ENCODE data around the gene GNG13. TPM values are rescaled to one million over a fixed set of nuclear protein-coding genes. Genes with fewer than 3 reads are reported as not detected.

Gene GNG13
- total and polyA plus RNA-seq, 9 of the 15 experiments (the other 6 are each of a cell fraction or from before 2014, with no cell fraction given) = not detected

GRCh38 chr16:821751-822150 is 21.2 kb upstream of the GNG13 start:
- H3K9ac ChIP-seq (ENCODE audit: insufficient read depth in 1 of 2, low read depth in 2 of 2, low read length in 2 of 2) = peak overlapping the region in 1 of 2 experiments; percentile 17; a peak in 1 of 4 replicates

More at GRCh38 chr16:821751-822150, 21.2 kb upstream of the GNG13 start:
- in situ Hi-C loops (cut with MboI) (no loop called here), intact Hi-C loops (cut with micrococcal nuclease) (no loop called here)
- H3K9me1 ChIP-seq (ENCODE audit: control insufficient read depth, insufficient read depth, low read length) = no peaks in the 10 kb centered on the region
- H3K4me1 ChIP-seq (replicated peaks in 1 of 2; ENCODE audit: control insufficient read depth in 2 of 2, insufficient read depth in 2 of 2, low read length in 2 of 2) = peaks cover 0 to 36% of the 10 kb centered on the region in 2 experiments; a peak in 2 of 5 replicates
- BruUV-seq (replicated peaks) = no TSS peak
- H3K79me2 ChIP-seq (ENCODE audit: control insufficient read depth, insufficient read depth, low read length) = no peaks in the 10 kb centered on the region
- no peaks in the 10 kb centered on the region; the same call in 1 of the 2 replicates for H3K9me3 ChIP-seq (replicated peaks; ENCODE audit: control insufficient read depth, insufficient read depth, low read depth, low read length)
- WGBS (ENCODE audit: insufficient coverage, low coverage, missing lambda C conversion rate) = 12% methylated on average over 12 of the region's 13 CpGs
- H3K36me3 ChIP-seq (ENCODE audit: control insufficient read depth, insufficient read depth, low read length) = no peaks in the 10 kb centered on the region
- H3K27me3 ChIP-seq (ENCODE audit: control insufficient read depth in 2 of 2, insufficient read depth in 2 of 2, low read length in 2 of 2) = peaks cover 63 to 93% of the 10 kb centered on the region in 2 experiments
- POLR2A ChIA-PET = no interaction called here
- no peaks in the 10 kb centered on the region for H4K20me1 ChIP-seq (replicated peaks; ENCODE audit: control insufficient read depth, insufficient read depth, low read length)
- ATAC-seq (peak; percentile 60; the same call in 2 of the 3 replicates), DNase-seq (ENCODE audit: extremely low read depth in 1 of 4, low spot score in 3 of 4) (no peak), FAIRE-seq (no peak)
- no peak overlapping the region for H3K27ac ChIP-seq (ENCODE audit: extremely low read depth, low read depth, low read length)
- no peak overlapping the region for H3K4me3 ChIP-seq
- H3K4me2 ChIP-seq (ENCODE audit: insufficient read depth, low read length) = no peak overlapping the region
- H2AFZ ChIP-seq (ENCODE audit: low read depth, low read length) = no peak overlapping the region
- CTCF ChIA-PET (ENCODE audit: low intra/inter-chr PET ratio) = no interaction called here
- no peak for TF ChIP-seq CREBBP (IDR thresholded peaks at IDR 0.05; ENCODE audit: low read depth, low read length)
- TF ChIP-seq ZNF197 (CRISPR knock-in tag; IDR thresholded peaks at IDR 0.05; ENCODE audit: low read depth) = no peak
- TF ChIP-seq THAP12 (CRISPR knock-in tag; IDR thresholded peaks at IDR 0.05) = no peak
- TF ChIP-seq ZNF395 (CRISPR knock-in tag; IDR thresholded peaks at IDR 0.05) = no peak

Data from K562 (cell line).